K562 (cell line): ENCODE results near the gene CARD11. TPM values are rescaled to one million over a fixed set of nuclear protein-coding genes. Genes with fewer than 3 reads are reported as not detected.

ENCODE experiments used
- ATAC-seq: fragments of 200-7000 bp; cut with Tn5 transposase; 3 replicates; pipeline ENCODE4 v1.9.1; 2020; ENCODE audit warnings: moderate library complexity
- BruUV-seq: library from RNA; stranded (reverse); fragments of 400-500 nt; replicated peaks from 2 replicates; lab custom pipeline; 2021; lab: Mats Ljungman, UMichigan
- CTCF ChIA-PET: fragments of 300-600 bp; formaldehyde crosslinking; extraction: SDS; loops from one replicate; lab custom pipeline; 2021; ENCODE audit warnings: low intra/inter-chr PET ratio; lab: Yijun Ruan, JAX
- POLR2A ChIA-PET: fragments of 300-600, 350-650 bp; sonication (Branson Sonifier 250); formaldehyde crosslinking; extraction: SDS; loops from one replicate; lab custom pipeline; 2021; ENCODE audit warnings: antibody characterized with exemption, inconsistent platforms; lab: Yijun Ruan, JAX
- DNase-seq, 4 experiments: peaks; one replicate each; pipeline versions ENCODE4 v3.0.0 to v3.0.0-alpha.2; 2011 to 2018; ENCODE audit warnings: low spot score in 3 of 4, mixed read lengths in 3 of 4; ENCODE audit errors: extremely low read depth in 1 of 4
- FAIRE-seq: peaks from 2 replicates; lab custom pipeline; 2011; peaks lifted over from hg19 to GRCh38; lab: Jason Lieb, UNC
- H2AFZ ChIP-seq: 2 replicates; pipeline ENCODE4 v1.6.0; 2011; ENCODE audit warnings: low read depth, low read length, control low read depth, inconsistent platforms
- H3K27ac ChIP-seq: fragments of 200-600 bp; 3 replicates; pipeline ENCODE4 v1.8.0; 2011; ENCODE audit warnings: low read depth, mild to moderate bottlenecking, control low read depth, inconsistent platforms, low read length, moderate library complexity, mixed read lengths; ENCODE audit errors: extremely low read depth
- H3K27me3 ChIP-seq, 2 experiments: fragments of 300-600 bp in 1 of 2; 2 replicates in 1 of 2; 3 replicates in 1 of 2; pipeline versions ENCODE4 v1.6.0 to v1.8.0; 2011; ENCODE audit warnings: inconsistent platforms in 2 of 2, low read length in 2 of 2, mild to moderate bottlenecking in 1 of 2, mixed read lengths in 1 of 2, moderate library complexity in 1 of 2; ENCODE audit not compliant: control insufficient read depth in 2 of 2, insufficient read depth in 2 of 2
- H3K36me3 ChIP-seq: fragments of 300-600 bp; 3 replicates; pipeline ENCODE4 v1.8.0; 2011; ENCODE audit warnings: mild to moderate bottlenecking, low read length, inconsistent platforms; ENCODE audit not compliant: control insufficient read depth, insufficient read depth
- H3K4me1 ChIP-seq, 2 experiments: fragments of 200-600 bp in 1 of 2; replicated peaks in 1 of 2; 2 replicates in 1 of 2; 3 replicates in 1 of 2; pipeline versions ENCODE4 v1.5.1 to v1.8.0; 2011; ENCODE audit warnings: inconsistent platforms in 2 of 2, low read length in 2 of 2, mild to moderate bottlenecking in 1 of 2, mixed read lengths in 1 of 2, moderate library complexity in 1 of 2; ENCODE audit not compliant: control insufficient read depth in 2 of 2, insufficient read depth in 2 of 2
- H3K4me2 ChIP-seq: 2 replicates; pipeline ENCODE4 v1.6.1; 2011; ENCODE audit warnings: low read length, control low read depth, inconsistent platforms, mixed read lengths; ENCODE audit not compliant: insufficient read depth
- H3K4me3 ChIP-seq: fragments of 200-600 bp; sonication (generic), shearing (Covaris generic); 2 replicates; pipeline ENCODE4 v1.5.1; 2016; ENCODE audit warnings: control low read depth, inconsistent platforms
- H3K79me2 ChIP-seq: fragments of 200-600 bp; 3 replicates; pipeline ENCODE4 v1.8.0; 2011; ENCODE audit warnings: low read length, inconsistent platforms; ENCODE audit not compliant: control insufficient read depth, insufficient read depth
- H3K9ac ChIP-seq, 2 experiments: 2 replicates each; pipeline versions ENCODE4 v1.6.0 to v1.6.1; 2011; ENCODE audit warnings: low read depth in 2 of 2, low read length in 2 of 2, control low read depth in 1 of 2, inconsistent platforms in 1 of 2, mild to moderate bottlenecking in 1 of 2, mixed read lengths in 1 of 2; ENCODE audit not compliant: insufficient read depth in 1 of 2
- H3K9me1 ChIP-seq: one replicate; pipeline ENCODE4 v1.6.0; 2011; ENCODE audit warnings: inconsistent platforms, mild to moderate bottlenecking, low read length, moderate library complexity; ENCODE audit not compliant: control insufficient read depth, insufficient read depth
- H3K9me3 ChIP-seq: replicated peaks from 2 replicates; pipeline ENCODE4 v1.5.1; 2011; ENCODE audit warnings: low read depth, low read length, inconsistent platforms; ENCODE audit not compliant: control insufficient read depth, insufficient read depth
- H4K20me1 ChIP-seq: replicated peaks from 2 replicates; pipeline ENCODE4 v1.6.1; 2011; ENCODE audit warnings: low read length, inconsistent platforms, mixed read lengths; ENCODE audit not compliant: control insufficient read depth, insufficient read depth
- CAMTA2 ChIP-seq: fragments of 250-450 bp; sonication (Bioruptor Pico); conservative IDR thresholded peaks from 2 replicates; pipeline ENCODE4 v1.5.1; 2022
- CBX5 ChIP-seq: IDR thresholded peaks from 2 replicates; pipeline ENCODE4 v1.6.1; 2014; ENCODE audit warnings: low read depth, borderline replicate concordance
- GMEB1 ChIP-seq: fragments of 250-450 bp; sonication (Bioruptor Pico); IDR thresholded peaks from 2 replicates; pipeline ENCODE4 v1.4.0; 2020; ENCODE audit warnings: mild to moderate bottlenecking
- GTF2A2 ChIP-seq: IDR thresholded peaks from 2 replicates; pipeline ENCODE4 v1.6.1; 2016; ENCODE audit warnings: mild to moderate bottlenecking, missing genetic modification characterization, missing compliant biosample characterization
- JUNB ChIP-seq: fragments of 450-650 bp; formaldehyde crosslinking; conservative IDR thresholded peaks from 2 replicates; pipeline ENCODE4 v1.4.0; 2020; ENCODE audit warnings: mild to moderate bottlenecking
- KAT7 ChIP-seq: sonication (generic); formaldehyde crosslinking; IDR thresholded peaks from 2 replicates; pipeline ENCODE4 v1.8.0; 2022; ENCODE audit warnings: missing genetic modification reagents, mild to moderate bottlenecking, borderline replicate concordance
- L3MBTL2 ChIP-seq: fragments of 450-650 bp; IDR thresholded peaks from 2 replicates; pipeline ENCODE4 v1.6.1; 2016; ENCODE audit warnings: mild to moderate bottlenecking, moderate library complexity
- MAFG ChIP-seq: fragments of 450-650 bp; conservative IDR thresholded peaks from 2 replicates; pipeline ENCODE4 v1.6.1; 2016; ENCODE audit warnings: missing genetic modification characterization, missing compliant biosample characterization
- MAX ChIP-seq: sonication (generic); formaldehyde crosslinking; IDR thresholded peaks from 2 replicates; pipeline ENCODE4 v1.9.0; 2022; ENCODE audit warnings: mild to moderate bottlenecking, missing genetic modification reagents
- PTRF ChIP-seq: fragments of 450-650 bp; IDR thresholded peaks from 2 replicates; pipeline ENCODE4 v1.6.1; 2016; ENCODE audit warnings: mild to moderate bottlenecking, missing genetic modification characterization, missing compliant biosample characterization
- RNF2 ChIP-seq: sonication (generic); IDR thresholded peaks from 2 replicates; pipeline ENCODE4 v1.6.1; 2016
- SMC3 ChIP-seq: conservative IDR thresholded peaks from 2 replicates; pipeline ENCODE4 v1.6.1; 2011; ENCODE audit warnings: low read depth, low read length, improper control_type of control experiment; ENCODE audit not compliant: insufficient read depth
- SRSF7 ChIP-seq: fragments of 200-400 bp; formaldehyde crosslinking; optimal IDR thresholded peaks from 2 replicates; pipeline ENCODE3; 2017; ENCODE audit warnings: mild to moderate bottlenecking, low read depth, low read length
- VEZF1 ChIP-seq: fragments of 200-800 bp; sonication (Bioruptor generic); IDR thresholded peaks from 2 replicates; pipeline ENCODE4 v1.6.1; 2017; ENCODE audit warnings: missing genetic modification characterization, missing compliant biosample characterization
- ZBTB43 ChIP-seq: sonication (generic); formaldehyde crosslinking; IDR thresholded peaks from 2 replicates; pipeline ENCODE4 v1.8.0; 2023; ENCODE audit warnings: mild to moderate bottlenecking, missing genetic modification reagents
- ZFX ChIP-seq: sonication (generic); formaldehyde crosslinking; IDR thresholded peaks from 2 replicates; pipeline ENCODE4 v1.8.0; 2022; ENCODE audit warnings: mild to moderate bottlenecking, missing genetic modification reagents, moderate library complexity
- ZNF140 ChIP-seq: fragments of 250-450 bp; sonication (Bioruptor Pico); IDR thresholded peaks from 2 replicates; pipeline ENCODE4 v1.8.0; 2021; ENCODE audit warnings: moderate library complexity, mild to moderate bottlenecking, inconsistent platforms
- ZNF146 ChIP-seq: IDR thresholded peaks from one replicate; pipeline ENCODE4 v1.6.1; 2018; ENCODE audit warnings: missing compliant biosample characterization; ENCODE audit not compliant: unreplicated experiment
- ZNF174 ChIP-seq: fragments of 250-450 bp; sonication (Bioruptor Pico); IDR thresholded peaks from 2 replicates; pipeline ENCODE4 v1.4.0; 2020; ENCODE audit warnings: mild to moderate bottlenecking
- ZNF589 ChIP-seq: fragments of 200-800 bp; sonication (Bioruptor generic); IDR thresholded peaks from 2 replicates; pipeline ENCODE4 v1.6.1; 2016; ENCODE audit warnings: low read depth, missing genetic modification characterization, missing compliant biosample characterization
- ZNF764 ChIP-seq: fragments of 250-450 bp; sonication (Bioruptor Pico); IDR thresholded peaks from 2 replicates; pipeline ENCODE4 v1.4.0; 2020; ENCODE audit warnings: low read depth, mild to moderate bottlenecking, moderate library complexity
- WGBS: fragments of 100-300 bp; shearing (Covaris generic); methylation state at CpG from one replicate; pipeline ENCODE4 v1.1.6; 2016; ENCODE audit warnings: low coverage, mixed read lengths; ENCODE audit not compliant: insufficient coverage; ENCODE audit errors: missing lambda C conversion rate; 5-methylcytosine and 5-hydroxymethylcytosine counted together
- in situ Hi-C: fragments of 300-500 bp; cut with MboI; formaldehyde crosslinking; loops from 4 replicates; pipeline ENCODE4 v1.15.0; 2018; ENCODE audit warnings: inconsistent platforms, mixed read lengths
- intact Hi-C: fragments of 100-400 bp; cut with micrococcal nuclease; formaldehyde crosslinking; loops from 2 replicates; pipeline ENCODE4 v1.14.2; 2022
- polyA plus RNA-seq, 8 experiments: library from polyadenylated mRNA; depleted of rRNA in 4 of 8; stranded (reverse) in 5 of 8; unstranded in 3 of 8; fragments of >200 nt; fragmentation: Nextera tagmentation in 2 of 8; fragmentation: Illumina TruSeq in 1 of 8; extraction: Ambion mirVana in 2 of 8; extraction: Trizol in 1 of 8; gene quantifications; 2 replicates each; pipeline versions ENCODE4 v1.2.1 to v1.2.3, GENCODE V29; 2011 to 2014; ENCODE audit warnings: inconsistent platforms in 1 of 8, missing spikeins in 1 of 8
- total RNA-seq, 7 experiments: library from RNA; depleted of rRNA in 6 of 7; stranded (reverse); fragments of >200 nt in 6 of 7; fragmentation: Illumina TruSeq in 2 of 7; extraction: Trizol in 2 of 7; gene quantifications; 2 replicates each; pipeline versions ENCODE4 v1.2.1 to v1.2.3, GENCODE V29; 2011 to 2021; ENCODE audit warnings: low replicate concordance in 1 of 7

Gene CARD11
- total and polyA plus RNA-seq, 9 of the 15 experiments (the other 6 are each of a cell fraction or from before 2014, with no cell fraction given) = 0.07 to 12.8 (median 5.7) TPM

GRCh38 chr7:3082831-3083230 is 39.2 kb upstream of the CARD11 start:
- DNase-seq = peak in 3 of 4 experiments; percentile 12 to 22 (median 16)
- Histone ChIP-seq H3K27ac (no peak overlapping the region), H3K79me2 (no peaks in the 10 kb centered on the region), H3K4me1 (no peaks in the 10 kb centered on the region), H3K4me2 (no peak overlapping the region), H3K36me3 (no peaks in the 10 kb centered on the region), H3K27me3 (peaks cover 24 to 56% of the 10 kb centered on the region in 2 experiments), H3K4me3 (no peak overlapping the region), H3K9me3 (peaks cover 2% of the 10 kb centered on the region; the same call in 1 of the 2 replicates), H3K9ac (no peak overlapping the region), H3K9me1 (no peaks in the 10 kb centered on the region), H2AFZ (no peak overlapping the region), H4K20me1 (no peaks in the 10 kb centered on the region; the same call in 1 of the 2 replicates)
- intact Hi-C loops (no loop called here), in situ Hi-C loops (no loop called here)
- no peak for ATAC-seq
- no peak for FAIRE-seq
- 10% methylated on average over 9 of the region's 9 CpGs for WGBS
- ChIA-PET CTCF (no interaction called here), POLR2A (interaction anchor here (0.9 to 1.3 kb wide), 2 partner anchors 12 to 89 kb away, joined by 3 to 4 read pairs; no protein-coding TSS in a partner anchor)
- BruUV-seq = no TSS peak
- TF ChIP-seq CBX5 (no peak), RNF2 (no peak), ZFX (no peak), ZNF589 (no peak), KAT7 (CRISPR knock-in tag) (no peak), ZNF174 (no peak), ZNF764 (CRISPR knock-in tag) (no peak), MAFG (no peak), MAX (no peak), VEZF1 (CRISPR knock-in tag) (no peak), L3MBTL2 (peak; percentile 46; the same call in 1 of the 2 replicates), ZBTB43 (CRISPR knock-in tag) (no peak), CAMTA2 (CRISPR knock-in tag) (no peak), PTRF (tag) (no peak), GTF2A2 (no peak), JUNB (CRISPR knock-in tag) (no peak), GMEB1 (CRISPR knock-in tag) (no peak), ZNF140 (CRISPR knock-in tag) (no peak), ZNF146 (CRISPR knock-in tag) (no peak), SMC3 (no peak), SRSF7 (no peak)
